Endothelial cell of umbilical vein (primary cell): ENCODE results near the gene AHCY. TPM values are rescaled to one million over a fixed set of nuclear protein-coding genes. Genes with fewer than 3 reads are reported as not detected.

Source experiments
- BruUV-seq: library from RNA; stranded (reverse); fragments of 400-500 nt; replicated peaks from 2 replicates; lab custom pipeline; 2021; lab: Mats Ljungman, UMichigan
- CTCF ChIA-PET: fragments of 300-600, 350-600 bp; sonication (Branson Sonifier 250); formaldehyde crosslinking; loops from one replicate; lab custom pipeline; 2021; ENCODE audit warnings: antibody characterized with exemption, inconsistent platforms; lab: Charles Lee
- POLR2A ChIA-PET: fragments of 300-600, 350-600 bp; sonication (Branson Sonifier 250); formaldehyde crosslinking; loops from one replicate; lab custom pipeline; 2021; ENCODE audit warnings: antibody characterized with exemption, inconsistent platforms; lab: Charles Lee
- DNase-seq: peaks from one replicate; pipeline ENCODE4 v3.0.0-alpha.2; 2011; ENCODE audit warnings: low read depth, low spot score
- FAIRE-seq: peaks from 2 replicates; lab custom pipeline; 2011; peaks lifted over from hg19 to GRCh38; lab: Jason Lieb, UNC
- H2AFZ ChIP-seq: 2 replicates; pipeline ENCODE4 v1.6.0; 2012; ENCODE audit warnings: low read depth, low read length, control low read depth, inconsistent platforms
- H3K27ac ChIP-seq: 2 replicates; pipeline ENCODE4 v1.5.1; 2011; ENCODE audit warnings: low read depth, mild to moderate bottlenecking, control low read depth, low read length, moderate library complexity; ENCODE audit not compliant: insufficient read depth
- H3K27me3 ChIP-seq, 2 experiments: 2 replicates each; pipeline versions ENCODE4 v1.6.0 to v1.6.1; 2011; ENCODE audit warnings: low read length in 2 of 2, mixed read lengths in 1 of 2; ENCODE audit not compliant: control insufficient read depth in 2 of 2, insufficient read depth in 2 of 2
- H3K36me3 ChIP-seq, 2 experiments: 2 replicates in 1 of 2; 3 replicates in 1 of 2; pipeline ENCODE4 v1.5.1; 2011; ENCODE audit warnings: low read length in 2 of 2, mild to moderate bottlenecking in 1 of 2, moderate library complexity in 1 of 2; ENCODE audit not compliant: control insufficient read depth in 2 of 2, insufficient read depth in 2 of 2; ENCODE audit errors: extremely low read depth in 1 of 2
- H3K4me1 ChIP-seq: 3 replicates; pipeline ENCODE4 v1.5.1; 2011; ENCODE audit warnings: mild to moderate bottlenecking, low read length; ENCODE audit not compliant: control insufficient read depth, insufficient read depth; ENCODE audit errors: extremely low read depth
- H3K4me2 ChIP-seq: 2 replicates; pipeline ENCODE4 v1.6.1; 2011; ENCODE audit warnings: low read length, control low read depth, mixed read lengths; ENCODE audit not compliant: insufficient read depth
- H3K4me3 ChIP-seq, 3 experiments: fragments of 200-600 bp in 1 of 3; sonication (generic), shearing (Covaris generic) in 1 of 3; replicated peaks in 1 of 3; 2 replicates each; pipeline ENCODE4 v1.5.1; 2011 to 2016; ENCODE audit warnings: control low read depth in 3 of 3, low read length in 3 of 3, mild to moderate bottlenecking in 2 of 3, inconsistent platforms in 1 of 3, low read depth in 1 of 3, moderate library complexity in 1 of 3; ENCODE audit not compliant: insufficient read depth in 1 of 3
- H3K79me2 ChIP-seq: 2 replicates; pipeline ENCODE4 v1.6.0; 2012; ENCODE audit warnings: low read length, inconsistent platforms; ENCODE audit not compliant: control insufficient read depth, insufficient read depth
- H3K9ac ChIP-seq: replicated peaks from 2 replicates; pipeline ENCODE3; 2011; ENCODE audit warnings: low read length, control low read depth; ENCODE audit not compliant: insufficient read depth; ENCODE audit errors: extremely low read depth
- H3K9me1 ChIP-seq: replicated peaks from 3 replicates; pipeline ENCODE4 v1.6.0; 2011; ENCODE audit warnings: mild to moderate bottlenecking, low read length; ENCODE audit not compliant: control insufficient read depth, insufficient read depth; ENCODE audit errors: extremely low read depth
- H3K9me3 ChIP-seq: replicated peaks from 2 replicates; pipeline ENCODE4 v1.5.1; 2012; ENCODE audit warnings: low read length, inconsistent platforms; ENCODE audit not compliant: control insufficient read depth, insufficient read depth
- H4K20me1 ChIP-seq: replicated peaks from 2 replicates; pipeline ENCODE3; 2011; ENCODE audit warnings: mild to moderate bottlenecking, low read length; ENCODE audit not compliant: control insufficient read depth, insufficient read depth; ENCODE audit errors: extremely low read depth
- CTCF ChIP-seq, 2 donors: IDR thresholded peaks; 1 replicate in 1 of 2; 2 replicates in 1 of 2; pipeline ENCODE4 v1.5.1; 2011; ENCODE audit warnings: low read length in 2 of 2, mild to moderate bottlenecking in 2 of 2, moderate library complexity in 2 of 2, control low read depth in 1 of 2, inconsistent platforms in 1 of 2, low read depth in 1 of 2; ENCODE audit not compliant: insufficient read depth in 1 of 2; ENCODE audit errors: extremely low read depth in 1 of 2
- EZH2 ChIP-seq: IDR thresholded peaks from 2 replicates; pipeline ENCODE4 v1.6.1; 2012; ENCODE audit warnings: borderline replicate concordance, low read depth, mild to moderate bottlenecking, moderate library complexity, low read length, inconsistent platforms; ENCODE audit not compliant: severe bottlenecking
- FOS ChIP-seq: IDR thresholded peaks from 2 replicates; pipeline ENCODE4 v1.6.1; 2011; ENCODE audit warnings: mild to moderate bottlenecking, low read length, moderate library complexity, borderline replicate concordance; ENCODE audit not compliant: insufficient read depth
- GATA2 ChIP-seq: IDR thresholded peaks from 2 replicates; pipeline ENCODE4 v1.7.0; 2011; ENCODE audit warnings: low read depth, mild to moderate bottlenecking, moderate library complexity, mixed read lengths, low read length; ENCODE audit not compliant: insufficient read length, insufficient read depth
- JUN ChIP-seq: IDR thresholded peaks from 2 replicates; pipeline ENCODE4 v1.6.1; 2011; ENCODE audit warnings: borderline replicate concordance, low read depth; ENCODE audit not compliant: insufficient read length, insufficient read depth
- MAX ChIP-seq: IDR thresholded peaks from 2 replicates; pipeline ENCODE4 v1.6.1; 2011; ENCODE audit not compliant: insufficient read depth, insufficient read length
- MYC ChIP-seq: IDR thresholded peaks from one replicate; pipeline ENCODE4 v1.6.1; 2011; ENCODE audit warnings: mild to moderate bottlenecking, low read depth, low read length
- POLR2A ChIP-seq: IDR thresholded peaks from 2 replicates; pipeline ENCODE4 v1.6.1; 2012; ENCODE audit warnings: low read depth, mild to moderate bottlenecking, control low read depth, low read length
- POLR2AphosphoS5 ChIP-seq: IDR thresholded peaks from 2 replicates; pipeline ENCODE4 v1.6.1; 2012; ENCODE audit warnings: low read depth, mild to moderate bottlenecking, control low read depth, low read length, moderate library complexity; ENCODE audit not compliant: insufficient read depth
- dilution Hi-C: fragments of 300-500 bp; cut with MboI; formaldehyde crosslinking; loops from one replicate; pipeline ENCODE4 v1.15.0; 2019; ENCODE audit warnings: low sequenced_read_pairs; ENCODE audit not compliant: extremely low pct_ligation_motif_present
- intact Hi-C: fragments of 100-400 bp; cut with micrococcal nuclease; formaldehyde crosslinking; loops from one replicate; pipeline ENCODE4 v1.10.0; 2022
- polyA plus RNA-seq, 4 experiments: library from polyadenylated mRNA; depleted of rRNA in 3 of 4; stranded (reverse) in 3 of 4; unstranded in 1 of 4; fragments of >200 nt; gene quantifications; 2 replicates each; pipeline versions ENCODE4 v1.2.1 to v1.2.3, GENCODE V29; 2011 to 2012; ENCODE audit warnings: missing spikeins in 1 of 4
- total RNA-seq: library from RNA; stranded (reverse); gene quantifications from 2 replicates; pipeline ENCODE4 v1.2.3, GENCODE V29; 2021

The AHCY gene
- total and polyA plus RNA-seq, 2 donors (not counting 3 experiments of a cell fraction or from before 2014, with no cell fraction given), result 94.7 to 168 TPM

- H4K20me1 ChIP-seq, result no peaks in the 10 kb centered on the region
- DNase-seq (peak; percentile 39), FAIRE-seq (peak; percentile 77)
- H3K9me3 ChIP-seq, result no peaks in the 10 kb centered on the region
- no peak overlapping the region for H3K27ac ChIP-seq
- H3K4me2 ChIP-seq, result peak overlapping the region; percentile 71
- H2AFZ ChIP-seq, result peak overlapping the region; percentile 69
- BruUV-seq, result no TSS peak
- ChIA-PET CTCF (interaction anchor here (1.0 to 3.6 kb wide), 3 partner anchors 9 to 78 kb away, joined by 3 to 19 read pairs (median 3); no protein-coding TSS in a partner anchor), POLR2A (no interaction called here)
- H3K4me3 ChIP-seq, result peak overlapping the region; percentile 26 to 51 (median 28)
- dilution Hi-C loops, result no loop called here
- no peaks in the 10 kb centered on the region for H3K36me3 ChIP-seq
- H3K27me3 ChIP-seq, result no peaks in the 10 kb centered on the region
- H3K4me1 ChIP-seq, result peaks cover 5% of the 10 kb centered on the region
- no peak for TF ChIP-seq JUN
- no peak for TF ChIP-seq MYC
- TF ChIP-seq FOS, result no peak
- no peak for TF ChIP-seq POLR2A
- intact Hi-C loops, result loop anchor here (1.0 kb wide), 1 partner anchor 79 kb away; no protein-coding TSS in a partner anchor
- peak overlapping the region; percentile 60 for H3K9ac ChIP-seq
- H3K9me1 ChIP-seq, result no peaks in the 10 kb centered on the region
- H3K79me2 ChIP-seq, result no peaks in the 10 kb centered on the region
These were observed 34.1 kb downstream of the AHCY start for GRCh38 chr20:34268851-34269636.

- no peaks in the 10 kb centered on the region for H3K27me3 ChIP-seq
- no peak for FAIRE-seq
- no peak overlapping the region for H2AFZ ChIP-seq
- H3K9ac ChIP-seq, result no peak overlapping the region
- DNase-seq, result no peak
- H3K4me2 ChIP-seq, result no peak overlapping the region
- no peak overlapping the region for H3K27ac ChIP-seq
- H3K79me2 ChIP-seq, result no peaks in the 10 kb centered on the region
- dilution Hi-C loops (no loop called here), intact Hi-C loops (no loop called here)
- no peak for TF ChIP-seq CTCF (IDR thresholded peaks at IDR 0.05; ENCODE audit: extremely low read depth in 1 of 2, insufficient read depth in 1 of 2, low read depth in 1 of 2, low read length in 2 of 2)
- no peak for TF ChIP-seq JUN
- no peak for TF ChIP-seq MAX
- no peak for TF ChIP-seq GATA2
- TF ChIP-seq EZH2, result no peak
- TF ChIP-seq MYC, result no peak
- TF ChIP-seq POLR2A, result no peak
- TF ChIP-seq POLR2AphosphoS5, result no peak
- TF ChIP-seq FOS, result no peak
- ChIA-PET CTCF (interaction anchor here (1.4 to 3.6 kb wide), 2 partner anchors 8 to 77 kb away, joined by 3 to 19 read pairs; no protein-coding TSS in a partner anchor), POLR2A (no interaction called here)
- no peaks in the 10 kb centered on the region for H3K9me3 ChIP-seq
- BruUV-seq, result no TSS peak
- no peaks in the 10 kb centered on the region for H3K9me1 ChIP-seq
- H3K4me1 ChIP-seq, result peaks cover 5% of the 10 kb centered on the region
- H3K36me3 ChIP-seq, result no peaks in the 10 kb centered on the region
- H4K20me1 ChIP-seq, result no peaks in the 10 kb centered on the region
- H3K4me3 ChIP-seq, result no peak overlapping the region
These were observed 35.0 kb downstream of the AHCY start for GRCh38 chr20:34268145-34268544.
